ENCODE measurements around the gene MRPL32.

Gene MRPL32

DNA sequence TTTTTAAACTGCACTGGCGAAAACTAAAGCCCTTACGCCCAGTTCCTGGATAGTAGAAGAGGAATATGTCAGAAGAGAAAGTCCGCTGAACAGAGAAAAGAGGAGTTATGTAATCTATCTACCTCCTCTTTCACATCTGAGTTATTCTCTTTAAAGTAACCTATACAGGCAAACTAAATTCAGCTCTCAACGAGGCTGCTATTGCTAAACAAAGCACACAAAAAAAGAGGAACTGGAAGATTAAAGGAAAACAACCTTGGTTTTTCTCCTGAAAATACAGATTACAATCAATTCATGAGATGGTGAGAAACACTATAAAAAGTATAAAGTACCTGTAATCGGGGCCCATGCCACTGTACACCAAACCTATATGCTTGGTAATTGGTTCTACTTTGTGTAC lies 6.0 kb upstream of the MRPL32 start:
- DNase-seq, result no peak

DNA sequence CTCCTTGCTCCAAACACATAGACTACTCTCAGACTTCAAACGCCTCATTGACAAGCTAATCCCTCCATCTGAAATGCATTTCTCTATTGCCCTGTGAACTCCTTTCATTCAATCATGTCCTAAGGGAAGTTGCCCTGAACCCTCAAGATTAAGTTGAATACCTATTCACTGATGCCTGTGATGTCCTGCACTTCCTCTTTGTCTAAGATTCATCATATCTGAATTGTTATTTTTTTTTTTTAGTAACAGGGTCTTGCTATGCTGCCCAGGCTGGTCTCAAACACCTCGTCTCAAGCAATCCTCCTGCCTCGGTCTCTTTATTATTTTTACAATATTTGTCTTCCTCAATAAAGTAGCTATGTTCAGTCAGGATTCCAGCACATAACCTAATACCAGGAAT lies 3.4 kb upstream of the MRPL32 start:
- DNase-seq, result no peak

DNA sequence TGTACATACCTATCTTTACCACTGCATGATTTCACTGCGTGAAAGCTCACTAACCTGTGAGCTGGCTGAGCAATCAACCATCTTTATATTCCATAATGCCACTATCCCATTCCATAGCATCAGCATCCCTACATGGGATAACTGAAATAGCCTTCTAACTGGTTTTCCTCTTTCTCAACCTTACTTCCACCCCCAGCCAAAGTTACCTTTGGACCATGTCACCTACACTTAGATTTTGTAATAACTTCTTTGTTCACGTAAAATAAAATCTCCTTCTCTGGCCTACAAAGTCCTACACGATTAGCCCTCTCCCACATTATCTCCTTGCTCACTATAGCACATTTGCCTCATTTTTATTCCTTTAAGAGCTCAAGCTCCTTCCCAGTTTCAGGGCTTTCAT lies 2.7 kb upstream of the MRPL32 start:
- no peak for DNase-seq

GRCh38 chr7:42930889-42931288 lies 1.3 kb upstream of the MRPL32 start:
- DNase-seq, result no peak

DNA sequence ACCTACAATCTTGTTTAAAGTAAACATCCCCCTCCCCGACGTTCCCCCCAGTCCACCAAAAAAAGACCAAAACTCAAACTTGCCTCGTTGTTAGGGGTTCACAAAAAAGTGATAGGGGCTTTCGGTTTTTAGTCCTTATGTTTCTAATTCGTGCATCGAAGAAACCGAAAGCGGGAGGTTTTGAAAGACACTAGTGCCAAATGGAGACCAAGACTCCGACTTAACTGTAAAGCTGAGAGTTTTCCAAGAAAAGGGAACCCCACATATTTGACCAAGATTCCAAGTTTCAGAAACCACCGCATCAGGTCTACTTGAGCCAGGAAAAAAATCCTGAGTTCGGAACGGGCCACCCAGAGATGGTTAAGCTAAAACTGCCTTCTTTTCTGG lies 736 bp upstream of the MRPL32 start:
- peak in 1 of 51 donors; percentile 20 for DNase-seq

- DNase-seq, result peak in 1 of 51 donors; percentile 58
These were observed 825 bp downstream of the MRPL32 start for GRCh38 chr7:42932811-42933591.

DNA sequence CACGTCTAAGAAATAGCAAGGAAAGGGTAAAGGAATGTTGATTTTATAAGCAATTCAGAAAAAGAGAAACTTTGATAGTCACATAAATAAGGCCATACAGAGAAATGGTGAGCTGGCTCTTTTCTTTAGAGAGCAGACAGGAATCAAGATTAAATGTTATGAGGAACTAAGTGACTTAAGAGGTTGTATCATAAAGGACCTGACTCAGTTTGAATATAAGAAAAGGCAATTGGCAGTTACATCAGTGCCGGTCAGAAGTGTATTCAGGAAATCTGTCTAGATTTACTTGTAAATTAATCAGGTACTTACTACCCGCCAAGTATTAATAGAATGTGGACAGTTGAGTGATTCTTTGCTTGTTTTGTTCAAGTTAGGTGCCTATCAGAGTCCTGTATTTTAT lies 2.1 kb downstream of the MRPL32 start:
- DNase-seq, result no peak

DNA sequence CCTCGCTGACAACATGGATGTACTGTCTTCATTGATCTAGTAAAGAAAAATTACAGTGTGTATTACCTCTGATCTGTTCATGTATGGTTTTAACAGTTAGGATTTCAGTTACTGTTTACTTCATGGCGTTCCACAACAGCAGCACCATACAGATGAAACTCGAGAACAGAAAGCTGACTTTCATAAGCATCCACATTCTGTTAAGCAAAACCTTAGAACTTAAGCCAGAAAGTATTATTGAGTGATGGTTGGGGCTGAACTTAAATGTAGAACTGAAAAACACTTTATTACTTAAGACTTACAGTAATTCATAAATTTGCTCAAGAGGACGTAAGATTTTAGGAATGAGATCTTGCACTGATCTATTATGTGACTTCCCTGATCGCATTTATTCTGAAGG lies 3.7 kb downstream of the MRPL32 start:
- no peak for DNase-seq

DNA sequence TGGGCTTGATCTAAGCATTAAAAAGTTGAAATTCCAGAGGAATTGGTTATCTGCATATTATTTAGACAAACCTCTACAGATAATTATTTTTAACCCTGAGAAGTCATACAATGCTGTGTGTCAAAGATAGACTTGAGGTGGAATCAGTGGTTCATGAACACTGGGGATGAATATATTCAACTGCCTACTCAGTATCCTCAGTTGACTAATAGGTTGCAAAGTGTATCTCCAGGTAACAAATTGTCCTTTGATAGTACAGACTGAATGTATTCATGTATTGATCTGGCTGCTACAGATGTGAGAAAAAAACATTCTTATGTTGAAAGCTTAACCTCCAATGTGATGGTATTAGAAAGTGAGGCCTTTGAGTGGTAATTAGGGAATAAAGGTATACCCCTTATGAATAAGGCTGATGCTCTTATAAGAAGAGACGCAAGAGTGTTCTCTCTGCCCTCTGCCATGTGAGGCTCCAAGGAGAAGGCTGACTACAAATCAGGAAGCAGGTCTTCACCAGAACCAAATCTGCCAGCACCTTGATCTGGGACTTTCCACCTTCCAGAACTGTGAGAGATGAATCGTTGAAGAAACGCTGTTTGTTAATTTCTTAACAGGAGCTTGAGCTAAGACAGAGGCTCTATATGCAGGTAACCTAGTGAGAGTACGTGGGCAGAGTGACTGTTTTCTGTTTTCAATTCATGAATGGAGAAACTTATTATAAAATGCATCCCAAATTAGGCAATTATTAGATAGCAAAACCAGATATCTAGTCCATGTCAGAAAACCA lies 7.5 kb downstream of the MRPL32 start:
- no peak for DNase-seq

GRCh38 chr7:42940985-42941847 lies 9.0 kb downstream of the MRPL32 start:
- DNase-seq, result peak in 49 of 51 donors; percentile 2 to 89 (median 44)

DNA sequence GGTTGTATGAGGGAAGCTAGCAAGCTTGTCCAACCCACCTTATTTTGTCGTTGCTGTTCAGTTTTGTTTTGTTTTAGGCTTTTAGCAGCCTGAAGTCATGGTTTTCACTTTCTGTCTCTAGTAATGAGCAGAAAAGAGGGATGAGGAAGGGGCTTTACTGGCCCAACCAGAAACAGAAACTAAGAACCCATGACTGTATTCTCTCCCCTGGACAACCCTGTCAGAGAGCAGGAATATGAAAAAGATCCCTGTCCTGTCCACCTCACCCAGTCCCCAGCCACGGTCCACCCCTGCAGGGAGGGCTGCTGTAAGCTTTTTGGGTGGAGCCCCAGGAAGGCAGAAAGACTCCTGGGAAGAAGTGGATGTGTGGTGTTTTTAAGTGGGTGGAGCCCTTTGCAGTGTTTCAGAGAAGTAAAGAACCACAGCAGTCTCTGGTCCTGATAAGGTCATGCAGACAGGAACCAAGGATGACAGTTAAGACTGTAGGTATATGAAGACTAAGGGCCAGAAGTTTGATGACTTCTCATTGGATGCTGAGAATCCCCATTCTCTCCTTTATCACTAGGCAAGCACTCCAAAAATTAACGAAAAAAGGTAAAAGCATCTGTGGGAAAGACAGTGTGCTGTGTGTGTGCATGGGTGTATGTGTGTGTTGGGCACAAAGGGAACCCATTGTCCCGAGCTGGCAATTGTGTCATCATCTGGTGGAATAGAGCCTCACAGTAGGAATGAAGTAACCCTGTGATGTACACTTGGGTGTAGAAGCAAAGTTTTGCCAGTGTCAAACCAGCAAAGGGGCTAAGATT lies 13.8 kb downstream of the MRPL32 start:
- DNase-seq, result peak in 13 of 51 donors; percentile 1 to 28 (median 3)

DNA sequence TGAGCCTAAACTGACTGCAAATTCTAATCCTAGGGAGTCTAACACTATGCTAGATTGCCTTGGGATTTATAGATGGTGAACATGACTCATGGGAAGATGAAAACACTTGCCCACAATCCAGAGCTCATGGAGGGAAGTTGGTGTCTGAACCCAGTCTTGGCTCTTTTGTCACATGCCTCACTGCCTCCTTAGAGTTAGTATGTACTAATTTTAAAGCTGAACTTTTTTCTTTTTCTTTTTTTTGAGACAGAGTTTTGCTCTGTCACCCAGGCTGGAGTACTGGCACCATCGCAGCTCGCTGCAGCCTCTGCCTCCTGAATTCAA lies 14.4 kb downstream of the MRPL32 start:
- DNase-seq, result no peak

DNA sequence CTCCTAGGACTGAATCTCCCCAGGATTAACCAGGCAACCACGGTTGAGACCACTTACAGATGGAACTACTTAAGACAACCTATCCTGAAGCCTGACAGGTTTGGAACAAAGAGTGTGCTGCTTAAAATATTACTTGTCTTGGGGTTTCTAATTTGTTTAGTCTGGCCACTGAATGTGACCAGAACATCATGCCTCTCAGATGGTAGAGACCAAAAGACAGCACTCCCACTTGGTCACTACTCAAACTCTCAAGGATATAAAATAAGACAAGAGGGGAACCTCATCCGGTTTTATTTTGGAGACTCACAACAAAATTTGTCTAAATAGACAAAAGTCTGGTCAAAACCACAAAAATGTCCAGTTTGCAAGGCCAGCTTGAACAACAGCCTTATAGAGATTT lies 15.3 kb downstream of the MRPL32 start:
- no peak for DNase-seq

DNA sequence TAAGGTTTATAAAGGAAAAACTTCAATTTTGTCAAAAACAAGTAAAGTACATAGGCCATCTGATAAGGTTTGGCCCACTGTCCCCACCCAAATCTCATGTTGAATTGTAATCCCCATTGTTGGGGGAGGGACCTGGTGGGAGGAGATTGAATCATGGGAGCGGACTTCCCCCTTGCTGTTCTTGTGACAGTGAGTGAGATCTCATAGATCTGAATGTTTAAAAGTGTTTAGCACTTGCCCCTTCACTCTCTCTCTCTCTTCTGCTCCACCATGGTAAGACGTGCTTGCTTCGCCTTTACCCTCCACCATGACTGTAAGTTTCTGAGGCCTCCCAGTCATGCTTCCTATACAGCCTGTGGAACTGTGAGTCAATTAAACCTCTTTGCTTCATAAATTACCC lies 18.2 kb downstream of the MRPL32 start:
- DNase-seq, result no peak

DNA sequence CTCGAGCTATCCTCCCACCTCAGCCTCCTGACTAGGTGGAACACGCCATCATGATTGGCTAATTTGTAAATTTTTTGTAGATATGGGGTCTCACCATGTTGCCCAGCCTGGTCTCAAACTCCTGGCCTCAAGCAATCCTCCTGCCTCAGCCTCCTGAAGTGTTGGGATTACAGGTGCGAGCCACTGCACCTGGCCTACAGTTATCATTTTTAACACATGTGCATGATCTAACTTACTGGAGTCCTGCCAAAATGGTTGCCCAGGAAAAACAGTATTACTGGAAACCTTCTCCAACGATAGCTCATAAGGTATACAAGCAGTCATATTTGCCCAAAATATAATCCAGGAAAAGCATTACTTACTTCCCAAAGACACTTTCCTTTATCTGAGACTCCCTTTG lies 20.2 kb downstream of the MRPL32 start:
- no peak for DNase-seq

DNA sequence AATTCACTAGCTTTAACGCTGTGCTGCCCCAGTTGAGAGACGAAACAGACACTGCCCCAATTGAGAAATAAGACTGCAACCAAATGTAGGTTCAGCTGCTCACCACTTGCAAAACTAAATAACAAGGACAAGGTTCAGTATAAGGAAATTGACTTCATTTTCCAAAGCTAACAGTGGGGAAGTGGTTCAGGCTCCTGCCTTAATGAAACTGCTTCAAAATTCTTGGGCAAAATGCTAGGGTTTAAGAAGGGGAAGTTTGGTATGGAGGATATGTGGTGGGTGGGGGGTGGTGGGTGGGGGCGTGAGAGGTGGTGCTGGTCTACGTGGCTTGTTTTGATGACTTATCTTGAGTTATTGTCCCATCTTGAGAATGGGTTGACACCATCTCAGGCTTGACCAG lies 21.8 kb downstream of the MRPL32 start:
- no peak for DNase-seq

DNA sequence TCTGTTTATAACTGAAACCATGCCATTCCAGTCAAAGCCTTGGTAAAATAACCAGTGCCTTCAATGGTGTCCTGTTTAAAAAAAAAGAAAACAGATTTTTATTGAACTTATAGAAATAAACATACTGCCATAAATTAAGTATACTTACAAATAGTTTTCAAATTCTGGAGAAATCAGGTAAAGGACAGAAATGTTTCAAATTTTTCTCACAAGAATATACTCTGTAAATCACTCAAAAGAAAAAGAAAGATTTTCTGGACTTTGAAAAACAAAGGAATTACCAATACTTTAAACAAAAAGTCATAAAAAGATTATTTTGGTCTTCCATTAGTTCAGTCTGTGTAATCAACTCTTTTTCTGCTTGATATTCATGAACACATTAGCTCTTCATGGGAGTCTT lies 23.9 kb downstream of the MRPL32 start:
- DNase-seq, result no peak

GRCh38 chr7:42959549-42959948 lies 27.4 kb downstream of the MRPL32 start:
- no peak for DNase-seq

GRCh38 chr7:42960762-42961161 lies 28.6 kb downstream of the MRPL32 start:
- no peak for DNase-seq

DNA sequence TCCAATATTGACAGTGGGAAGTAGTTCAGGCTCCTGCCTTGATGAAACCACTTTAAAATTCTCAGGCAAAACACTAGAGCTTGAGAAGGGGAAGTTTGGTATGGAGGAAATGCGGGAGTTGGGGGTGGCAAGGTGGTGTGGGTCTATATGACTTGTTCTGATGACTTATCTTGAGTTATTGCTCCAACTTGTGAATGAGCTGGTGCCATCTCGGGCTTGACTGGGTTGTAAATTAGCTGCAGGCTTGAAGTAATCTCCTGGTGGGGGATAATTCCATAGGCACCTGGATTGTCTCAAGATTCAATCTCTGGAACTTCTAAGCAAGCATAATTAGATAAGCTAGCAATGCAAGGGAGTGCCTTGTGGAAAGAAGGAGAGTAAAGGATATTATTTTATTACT lies 29.0 kb downstream of the MRPL32 start:
- no peak for DNase-seq

GRCh38 chr7:42964293-42964692 lies 32.1 kb downstream of the MRPL32 start:
- no peak for DNase-seq

Data from hypothalamus (tissue), 51 donors.